GM18526 (cell line): ENCODE results near the gene FNDC7.

Source experiments
- POLR2A ChIP-seq: IDR thresholded peaks from 3 replicates; pipeline ENCODE4 v1.6.1; 2011; ENCODE audit not compliant: insufficient read length; ENCODE audit errors: extremely low read depth

FNDC7 gene

DNA sequence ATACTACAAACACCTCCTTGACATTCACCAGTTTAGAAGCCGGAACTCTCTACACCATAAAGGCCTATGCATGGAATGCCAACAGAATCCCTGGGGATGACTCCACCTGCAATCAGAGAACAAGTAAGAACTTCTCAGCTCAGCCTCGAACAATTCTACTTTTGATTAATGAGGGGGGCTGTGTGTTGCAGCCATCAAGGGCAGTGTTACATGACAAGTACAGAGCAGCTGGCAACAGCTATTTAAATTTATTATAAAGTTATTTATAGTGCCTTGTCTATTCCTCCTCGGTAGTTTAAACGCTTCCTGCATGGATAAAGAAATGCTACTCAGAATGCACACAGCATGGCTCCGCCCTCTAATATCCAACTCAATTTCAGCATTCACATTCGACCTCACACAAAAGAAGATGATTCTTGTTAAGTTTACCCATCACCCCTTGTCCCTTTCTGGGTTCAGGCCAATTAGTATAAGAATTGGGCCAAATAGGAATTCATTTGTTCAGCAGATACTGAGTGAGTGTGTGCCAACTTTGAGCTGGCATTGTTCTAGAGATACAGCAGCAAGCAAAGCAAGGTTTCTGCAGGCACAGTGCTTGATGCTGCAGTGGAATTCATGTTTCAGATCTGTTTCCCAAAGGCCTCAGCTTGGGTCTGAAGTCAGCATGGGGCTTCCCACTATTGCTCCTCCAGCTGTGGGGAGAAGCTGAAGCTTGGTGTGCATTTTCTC lies 6.4 kb downstream of the FNDC7 start:
- no peak for TF ChIP-seq POLR2A

DNA sequence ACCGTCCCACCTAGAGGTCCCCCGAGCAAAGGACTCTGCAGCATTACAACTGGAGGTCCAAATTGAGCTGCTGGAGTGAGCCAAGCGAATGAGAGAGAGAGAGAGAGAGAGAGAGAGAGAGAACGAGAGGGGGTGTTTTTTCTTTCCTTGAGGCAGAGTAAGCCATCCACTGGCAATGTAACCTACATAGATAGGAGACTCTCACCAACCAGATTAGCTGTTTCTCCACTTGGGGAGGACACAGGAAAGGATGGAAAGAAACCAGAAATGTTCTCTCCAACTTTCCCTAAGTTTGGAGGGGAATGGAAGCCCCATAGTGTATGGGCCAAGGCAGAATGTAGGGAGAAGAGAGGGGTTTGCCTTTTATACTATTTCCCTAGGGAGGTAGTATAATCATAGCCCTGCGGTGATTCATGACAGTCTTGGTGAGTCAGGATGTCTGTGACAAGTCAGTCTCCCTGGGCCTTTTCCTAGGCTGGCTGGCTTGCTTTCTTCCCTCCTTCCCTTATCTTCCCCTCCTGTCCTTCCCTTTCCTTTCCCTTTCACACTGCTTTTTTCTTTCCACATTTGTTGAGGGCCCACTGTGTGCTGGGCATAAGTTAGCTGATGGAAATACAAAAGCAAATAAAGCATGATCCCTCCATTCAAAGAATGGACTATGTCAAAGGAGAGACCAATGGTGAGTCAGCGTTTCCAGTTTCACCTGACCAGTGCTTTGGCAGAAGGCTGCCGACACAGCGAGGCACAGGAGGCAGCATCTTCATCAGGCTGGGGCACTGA lies 7.1 kb downstream of the FNDC7 start:
- TF ChIP-seq POLR2A: no peak

DNA sequence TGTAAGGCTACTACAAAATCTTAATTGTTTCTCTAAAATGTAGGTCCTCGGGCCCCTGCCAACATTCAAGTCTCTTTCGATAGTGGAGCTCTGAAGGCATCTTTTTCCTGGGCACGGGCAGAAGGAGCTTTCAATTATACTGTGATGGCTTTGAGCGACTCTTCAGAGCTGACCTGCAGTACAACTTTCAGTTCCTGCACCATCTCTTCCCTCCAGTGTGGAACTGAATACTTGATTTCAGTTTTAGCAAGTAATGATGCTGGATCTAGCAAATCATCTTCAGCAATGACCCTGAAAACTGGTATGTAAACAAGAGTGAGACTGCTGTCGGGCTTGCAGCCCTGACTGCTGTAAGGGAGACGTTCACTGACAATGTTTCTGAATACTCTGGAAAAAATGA lies 9.6 kb downstream of the FNDC7 start:
- TF ChIP-seq POLR2A: no peak

DNA sequence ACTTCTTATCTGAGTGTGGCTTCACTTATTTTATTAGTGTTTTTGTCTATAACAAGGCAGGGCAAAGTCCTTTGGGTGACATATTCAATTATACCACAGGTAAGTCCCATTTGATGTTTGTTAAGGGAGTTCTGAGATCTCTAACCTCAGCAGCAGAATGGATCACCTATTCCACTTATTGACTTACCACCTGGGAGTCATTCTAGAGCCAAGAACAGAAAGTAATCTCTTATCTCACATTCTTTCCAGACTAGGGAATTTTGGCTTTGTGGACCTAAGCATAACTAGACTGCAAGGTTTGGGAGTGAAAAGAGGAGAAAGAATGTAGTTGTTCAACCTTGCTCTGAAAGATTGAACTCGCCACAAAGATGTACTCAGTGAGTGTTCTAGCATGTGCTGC lies 13.2 kb downstream of the FNDC7 start:
- no peak for TF ChIP-seq POLR2A

DNA sequence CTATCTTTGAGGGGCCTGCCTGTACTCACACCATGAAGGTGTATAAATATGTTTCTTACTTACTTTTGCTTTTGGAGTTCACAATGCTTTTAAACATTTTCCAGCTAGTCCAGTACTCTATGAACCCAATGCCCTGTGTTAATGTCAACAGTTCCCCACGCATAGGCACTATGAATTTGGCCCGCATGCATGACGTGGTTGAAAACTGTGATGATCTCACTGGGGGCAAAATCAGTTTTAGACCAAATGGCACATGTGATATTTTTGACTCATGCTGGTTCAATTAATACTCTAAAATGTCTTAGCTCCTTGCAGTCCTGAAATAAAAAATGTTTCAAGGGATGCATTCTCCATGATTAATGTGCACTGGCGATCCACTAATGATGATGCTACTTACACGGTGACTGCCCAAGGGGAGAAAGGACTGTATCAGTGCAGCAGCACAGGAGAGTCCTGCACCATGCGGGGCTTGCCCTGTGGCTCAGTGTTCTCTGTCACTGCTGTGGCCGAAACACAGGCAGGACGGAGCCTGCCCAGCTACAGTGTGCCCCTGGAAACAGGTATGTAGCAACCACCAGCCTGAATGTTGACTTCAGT lies 15.7 kb downstream of the FNDC7 start:
- no peak for TF ChIP-seq POLR2A

DNA sequence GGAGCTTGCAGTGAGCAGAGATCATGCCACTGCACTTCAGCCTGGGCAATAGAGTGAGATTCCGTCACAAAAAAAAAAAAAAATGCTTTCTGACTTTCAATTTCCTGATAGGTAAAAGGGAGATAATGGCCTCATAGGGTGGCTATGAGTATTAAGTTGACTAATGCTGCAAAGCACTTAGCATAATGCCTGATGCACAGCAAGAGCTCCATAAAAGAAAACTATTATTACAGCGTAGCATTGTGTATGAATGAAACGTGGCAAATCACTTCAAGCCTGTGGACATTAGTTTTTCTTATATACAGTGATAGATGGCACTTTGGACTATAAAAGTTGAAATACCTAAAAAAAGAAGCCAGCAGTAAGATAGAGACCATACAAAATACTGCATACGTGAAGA lies 16.8 kb downstream of the FNDC7 start:
- TF ChIP-seq POLR2A: no peak

DNA sequence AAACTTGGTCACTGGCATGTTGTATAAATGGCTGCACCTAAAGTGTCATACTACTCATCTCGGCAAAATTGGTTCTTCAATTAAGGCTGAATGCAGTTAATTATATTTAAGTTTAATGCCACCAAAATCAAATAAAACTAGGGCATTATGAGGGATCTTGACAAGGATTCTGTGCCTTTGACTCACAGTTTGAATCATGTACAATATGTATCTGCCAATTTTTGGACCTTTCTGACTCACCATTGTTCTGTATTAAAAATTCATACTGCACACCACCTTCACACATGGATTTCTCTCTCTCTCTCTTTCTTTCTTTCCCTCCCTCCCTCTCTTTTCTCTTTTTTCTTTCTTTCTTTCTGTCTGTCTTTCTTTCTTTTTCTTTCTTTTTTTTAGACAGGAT lies 19.7 kb downstream of the FNDC7 start:
- no peak for TF ChIP-seq POLR2A

DNA sequence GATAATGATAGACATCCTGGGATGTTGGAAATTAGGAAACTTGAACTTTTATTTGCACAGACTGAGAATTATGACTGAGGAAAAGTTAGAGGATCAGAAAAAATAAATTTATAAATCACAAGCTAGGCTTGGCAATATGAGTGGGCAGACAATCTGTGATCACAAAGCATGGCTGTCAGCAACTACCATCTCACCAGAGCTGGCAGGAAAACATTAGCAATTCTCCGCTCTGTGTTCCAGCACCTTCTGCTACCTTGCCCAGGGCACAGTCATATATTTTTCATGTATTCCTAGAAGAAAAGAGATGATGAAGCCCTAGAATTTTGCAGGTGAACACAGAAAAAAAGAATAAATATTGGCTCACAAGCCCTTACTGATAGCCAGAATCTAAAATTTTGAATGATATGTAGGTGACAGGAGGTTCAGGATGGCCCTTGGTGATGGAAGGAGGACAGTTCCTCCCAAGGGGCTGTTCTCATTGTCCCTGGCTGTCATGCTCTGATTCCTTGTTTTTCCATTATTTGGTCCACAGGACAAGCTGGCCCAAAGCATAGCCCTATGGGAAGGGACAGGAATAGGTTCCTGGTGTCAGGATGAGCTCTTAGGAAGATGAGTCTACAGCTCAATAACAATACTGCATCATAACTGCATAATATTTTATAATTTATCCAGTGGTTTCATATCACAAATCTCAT lies 21.6 kb downstream of the FNDC7 start:
- no peak for TF ChIP-seq POLR2A

DNA sequence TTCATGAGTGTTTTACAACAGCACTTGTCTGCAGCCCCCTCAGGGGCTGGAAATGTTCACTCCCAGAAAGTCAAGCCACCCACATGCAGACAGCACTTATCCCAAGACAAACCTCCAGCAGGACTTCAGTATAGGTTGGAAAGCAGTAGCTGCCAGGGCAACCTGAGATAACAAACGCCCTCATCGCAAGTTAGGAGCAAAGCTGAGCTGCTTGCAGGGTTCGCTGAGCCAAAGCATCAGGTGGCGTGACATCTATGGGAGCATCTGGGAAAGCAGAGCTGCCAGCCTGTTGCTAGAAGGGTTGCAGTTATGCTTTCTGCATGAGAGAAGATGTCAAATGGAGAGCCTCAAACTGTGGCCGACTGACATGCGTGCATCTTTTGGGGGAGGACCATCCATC lies 29.5 kb downstream of the FNDC7 start:
- no peak for TF ChIP-seq POLR2A

DNA sequence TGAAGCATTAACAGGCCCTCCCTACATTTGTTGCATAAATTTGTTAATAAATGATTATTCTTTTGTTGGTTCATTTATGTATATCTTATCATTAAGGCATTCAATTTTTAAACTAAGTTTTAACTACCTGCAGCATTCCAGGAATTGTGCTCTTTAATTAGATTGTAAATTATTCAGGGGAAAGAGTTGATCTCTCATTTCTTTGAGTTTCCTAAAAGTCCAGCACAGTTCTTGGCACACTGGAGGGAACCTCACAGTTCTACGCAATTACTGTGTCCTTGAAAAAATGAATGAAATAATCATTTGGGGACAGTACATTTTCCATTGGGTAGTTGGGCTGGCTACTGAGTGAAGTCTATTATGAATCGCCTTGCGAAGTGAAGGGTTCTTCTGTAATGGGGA lies 33.3 kb downstream of the FNDC7 start:
- no peak for TF ChIP-seq POLR2A

DNA sequence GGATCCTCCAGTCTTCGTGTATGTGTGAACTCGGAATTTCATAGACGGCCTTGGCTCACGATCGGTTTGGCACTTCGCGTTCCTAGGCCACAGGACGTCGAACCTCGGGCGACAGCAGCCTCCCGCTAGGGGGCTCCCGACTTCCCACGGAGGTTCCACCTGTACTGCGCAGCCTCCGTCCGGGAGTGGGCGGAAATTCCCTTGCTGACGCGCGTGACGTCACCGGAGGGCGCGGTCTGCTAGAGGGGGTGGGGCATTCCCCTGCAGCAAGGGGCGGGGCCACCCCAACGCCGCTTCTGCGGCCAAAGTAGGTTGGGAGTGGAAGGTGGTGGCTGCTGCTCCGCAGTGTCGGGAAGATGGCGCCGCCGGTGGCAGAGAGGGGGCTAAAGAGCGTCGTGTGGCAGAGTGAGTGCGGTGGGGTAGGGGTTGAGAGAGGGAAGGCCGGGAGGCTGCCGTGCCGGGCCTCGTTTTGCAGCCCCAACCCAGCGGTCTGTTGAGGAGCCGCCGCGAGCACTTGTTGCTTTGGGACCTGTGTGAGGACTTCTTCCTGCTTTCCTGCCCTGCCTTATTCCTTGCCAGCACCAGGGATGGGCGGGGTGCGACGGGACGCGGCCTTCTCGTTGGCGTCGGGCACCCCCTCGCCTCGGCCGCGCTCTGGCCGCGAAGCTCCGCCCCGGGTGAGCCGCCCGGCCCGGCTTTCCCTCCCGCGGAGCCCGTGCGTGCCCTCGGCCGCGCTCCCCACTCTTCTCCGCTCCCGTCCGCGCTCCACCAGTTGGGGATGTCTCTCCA lies 33.9 kb downstream of the FNDC7 start, which contains the start of gene STXBP3:
Gene STXBP3, plus strand, starts transcription at position 293 of the 789 bp plus-strand sequence. Its CDS starts 64 bp downstream, at position 357.
- peak; percentile 94 for TF ChIP-seq POLR2A

DNA sequence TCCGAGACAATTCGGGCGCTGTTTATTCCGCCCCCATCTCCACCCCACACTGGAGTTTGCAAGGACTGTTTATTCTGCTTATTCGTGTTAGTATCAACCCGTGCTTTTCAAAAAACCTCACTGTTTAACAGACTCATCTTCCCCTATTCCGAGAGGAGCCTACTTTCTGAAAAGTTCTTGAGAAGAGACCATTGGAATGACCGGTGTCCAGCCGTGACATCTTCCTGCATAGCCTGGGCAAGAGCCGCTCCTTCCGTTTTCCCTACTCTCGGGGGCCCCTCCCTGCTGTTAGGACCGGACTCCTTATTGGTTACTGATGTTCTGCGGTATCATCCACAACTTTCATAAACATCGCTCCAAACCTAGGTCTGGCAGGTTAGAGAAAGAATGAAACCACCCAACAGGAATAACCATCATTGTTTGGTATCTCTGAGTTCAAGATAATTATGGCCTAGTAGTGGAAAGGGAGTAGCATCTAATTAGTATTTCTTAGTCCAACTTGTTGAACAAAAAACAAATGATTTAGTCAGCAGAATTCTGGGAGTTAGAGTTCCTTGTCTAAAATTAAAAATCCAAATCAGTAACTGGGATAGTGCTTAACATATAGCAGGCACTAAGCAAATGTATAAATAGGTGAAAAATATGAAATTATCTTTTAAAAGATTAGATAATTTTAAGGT lies 34.6 kb downstream of the FNDC7 start:
- TF ChIP-seq POLR2A: no peak

DNA sequence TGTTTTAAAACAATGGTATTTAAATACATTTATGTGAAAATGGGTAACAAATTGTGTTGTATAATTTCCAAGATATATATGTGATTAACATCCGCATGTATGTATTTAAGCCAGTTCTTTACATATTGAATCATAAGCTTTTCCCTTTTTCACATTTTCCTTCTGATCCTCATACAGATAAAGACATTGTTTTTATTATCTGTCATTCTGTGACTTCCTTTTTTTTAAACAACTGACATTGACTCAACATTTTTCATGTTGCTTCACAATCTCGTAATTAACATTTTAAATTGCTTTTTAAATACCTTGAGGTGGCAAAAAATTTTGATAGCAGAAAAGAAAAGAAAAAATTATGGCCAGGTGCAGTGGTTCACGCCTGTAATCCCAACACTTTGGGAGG lies 35.2 kb downstream of the FNDC7 start:
- no peak for TF ChIP-seq POLR2A

DNA sequence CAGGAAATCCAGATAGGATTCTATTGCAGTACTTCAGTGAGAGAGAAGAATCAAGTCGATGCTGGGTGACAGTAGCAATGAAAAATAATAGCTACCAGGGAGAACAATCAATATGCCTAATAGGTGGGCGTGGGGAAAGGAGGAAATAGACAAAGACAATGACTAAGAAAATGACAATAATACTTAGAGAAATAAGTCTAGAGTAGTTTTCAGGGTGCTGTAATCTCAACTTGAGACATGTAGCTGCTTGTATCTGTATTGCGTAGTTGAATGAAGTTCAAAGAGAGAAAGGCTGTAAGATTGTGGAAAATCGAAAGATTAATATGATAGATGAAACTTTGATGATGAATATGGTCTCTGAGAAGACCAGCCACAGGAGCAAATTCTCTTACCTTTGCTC lies 36.4 kb downstream of the FNDC7 start:
- no peak for TF ChIP-seq POLR2A
